Prostate gland (tissue), 2 donors: ENCODE data around the gene IL22RA1. TPM values are rescaled to one million over a fixed set of nuclear protein-coding genes. Genes with fewer than 3 reads are reported as not detected.

ENCODE experiments used
- DNase-seq: peaks from one replicate; pipeline ENCODE4 v3.0.0-alpha.2; 2019; ENCODE audit warnings: low spot score
- H3K27ac ChIP-seq, 2 donors: fragments of 200-600 bp; sonication (generic); 2 replicates each; pipeline ENCODE4 v1.5.1; 2017 to 2019
- H3K27me3 ChIP-seq: fragments of 200-600 bp; sonication (generic); replicated peaks from 2 replicates; pipeline ENCODE4 v1.5.1; 2019; ENCODE audit not compliant: insufficient read depth
- H3K36me3 ChIP-seq, 2 donors: fragments of 200-600 bp; sonication (generic); 1 replicate in 1 of 2; 2 replicates in 1 of 2; pipeline versions ENCODE4 v1.5.1 to v1.8.1; 2017 to 2019
- H3K4me1 ChIP-seq: fragments of 200-600 bp; sonication (generic); replicated peaks from 2 replicates; pipeline ENCODE4 v1.5.1; 2019
- H3K4me3 ChIP-seq, 2 donors: fragments of 200-600 bp; sonication (generic); 2 replicates each; pipeline ENCODE4 v1.5.1; 2017 to 2019
- H3K9me3 ChIP-seq: fragments of 200-600 bp; sonication (generic); 2 replicates; pipeline ENCODE4 v1.5.1; 2017
- CTCF ChIP-seq, 4 experiments: fragments of 200-600 bp in 2 of 4; fragments of 450-650 bp in 2 of 4; sonication (generic) in 2 of 4; IDR thresholded peaks; 1 replicate in 3 of 4; 2 replicates in 1 of 4; pipeline ENCODE4 v1.5.1; 2016 to 2019; ENCODE audit warnings: antibody characterized with exemption in 4 of 4, mild to moderate bottlenecking in 2 of 4, moderate library complexity in 2 of 4
- POLR2A ChIP-seq: fragments of 450-650 bp; IDR thresholded peaks from one replicate; pipeline ENCODE4 v1.6.1; 2016; ENCODE audit warnings: antibody characterized with exemption, mild to moderate bottlenecking
- POLR2AphosphoS5 ChIP-seq: sonication (generic); formaldehyde crosslinking; IDR thresholded peaks from one replicate; pipeline ENCODE4 v1.6.1; 2017; ENCODE audit warnings: antibody characterized with exemption
- WGBS: methylation state at CpG from one replicate; pipeline ENCODE4 v1.1.5; 2018; 5-methylcytosine and 5-hydroxymethylcytosine counted together
- intact Hi-C: fragments of 100-400 bp; cut with DNase I; formaldehyde crosslinking; loops from one replicate; pipeline ENCODE4 v1.14.2; 2022
- total RNA-seq, 2 donors: library from RNA; depleted of rRNA; stranded (reverse); fragments of >200 nt; gene quantifications; one replicate each; pipeline ENCODE4 v1.1.0, GENCODE V29; 2016

The IL22RA1 gene
- total RNA-seq, 2 donors from 2014 or later: 0.82 to 1.0 TPM

DNA sequence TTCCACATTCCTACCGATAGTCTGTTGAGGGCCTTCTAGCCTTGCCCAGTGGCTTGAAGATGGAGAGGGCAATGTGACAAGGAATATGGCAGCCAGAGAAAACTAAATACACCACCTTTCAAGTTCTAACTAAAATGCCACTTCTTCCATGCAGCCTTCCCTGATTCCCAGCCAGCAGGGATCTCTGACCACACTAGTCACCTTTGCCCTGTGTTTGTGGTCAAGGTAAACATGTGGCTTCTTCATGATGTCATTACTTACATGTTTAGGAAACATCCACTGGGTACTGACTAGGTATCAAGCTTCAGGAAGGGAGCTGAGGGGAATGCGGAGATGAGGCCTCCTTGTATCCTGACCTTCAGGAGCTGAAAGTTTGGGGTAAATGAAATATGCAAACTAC lies 22.6 kb upstream of the IL22RA1 start:
- no peak for DNase-seq
- TF ChIP-seq CTCF (IDR thresholded peaks at IDR 0.05): no peak
- no peak for TF ChIP-seq POLR2A
- no peak for TF ChIP-seq POLR2AphosphoS5
- Histone ChIP-seq H3K4me3 (no peak overlapping the region), H3K4me1 (no peaks in the 10 kb centered on the region), H3K27me3 (no peaks in the 10 kb centered on the region), H3K9me3 (no peaks in the 10 kb centered on the region), H3K36me3 (no peaks in the 10 kb centered on the region), H3K27ac (no peak overlapping the region)
- 100% methylated on average over 2 of the region's 2 CpGs for WGBS
- intact Hi-C loops: no loop called here

GRCh38 chr1:24164004-24164403 lies 21.1 kb upstream of the IL22RA1 start:
- intact Hi-C loops: no loop called here
- Histone ChIP-seq H3K4me3 (no peak overlapping the region), H3K9me3 (no peaks in the 10 kb centered on the region), H3K36me3 (no peaks in the 10 kb centered on the region), H3K27ac (no peak overlapping the region), H3K4me1 (no peaks in the 10 kb centered on the region), H3K27me3 (no peaks in the 10 kb centered on the region)
- TF ChIP-seq POLR2AphosphoS5 (no peak), POLR2A (no peak), CTCF (IDR thresholded peaks at IDR 0.05) (no peak)
- WGBS: 97% methylated on average over 3 of the region's 3 CpGs
- DNase-seq: no peak

- no peaks in the 10 kb centered on the region for H3K4me1 ChIP-seq
- DNase-seq: no peak
- H3K4me3 ChIP-seq: no peak overlapping the region
- no peak overlapping the region for H3K27ac ChIP-seq
- no peaks in the 10 kb centered on the region for H3K27me3 ChIP-seq
- TF ChIP-seq POLR2AphosphoS5 (no peak), CTCF (IDR thresholded peaks at IDR 0.05) (no peak), POLR2A (no peak)
- H3K9me3 ChIP-seq: no peaks in the 10 kb centered on the region
- 82% methylated on average over 5 of the region's 5 CpGs for WGBS
- intact Hi-C loops: no loop called here
- no peaks in the 10 kb centered on the region for H3K36me3 ChIP-seq
Measured at GRCh38 chr1:24162201-24162600, 19.3 kb upstream of the IL22RA1 start.

DNA sequence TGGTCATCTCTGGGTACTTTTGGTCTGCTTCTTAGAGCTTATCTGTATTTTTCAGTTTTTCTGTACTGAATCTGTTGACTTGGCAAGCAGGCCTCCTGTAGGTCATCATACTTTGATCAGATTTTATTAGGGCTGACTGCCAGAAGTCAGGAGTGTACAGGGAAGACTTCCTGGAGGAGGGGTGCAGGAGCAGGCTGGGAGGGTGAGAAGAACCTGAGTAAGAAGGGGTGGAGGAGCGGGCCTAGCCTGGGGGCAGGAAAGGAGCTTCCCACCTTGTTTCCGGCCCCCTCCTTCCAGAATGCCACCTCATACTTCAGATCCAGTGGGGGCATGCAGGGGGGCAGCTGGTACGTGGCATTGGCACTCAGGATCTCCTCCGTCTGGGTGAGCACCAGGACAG lies 18.3 kb upstream of the IL22RA1 start:
- no peaks in the 10 kb centered on the region for H3K9me3 ChIP-seq
- no peak overlapping the region for H3K4me3 ChIP-seq
- intact Hi-C loops: no loop called here
- DNase-seq: no peak
- no peaks in the 10 kb centered on the region for H3K36me3 ChIP-seq
- H3K27me3 ChIP-seq: no peaks in the 10 kb centered on the region
- no peaks in the 10 kb centered on the region for H3K4me1 ChIP-seq
- WGBS: 70% methylated on average over 4 of the region's 4 CpGs
- no peak for TF ChIP-seq POLR2AphosphoS5
- no peak for TF ChIP-seq CTCF (IDR thresholded peaks at IDR 0.05)
- no peak for TF ChIP-seq POLR2A
- H3K27ac ChIP-seq: no peak overlapping the region

GRCh38 chr1:24159366-24159765 lies 16.4 kb upstream of the IL22RA1 start:
- H3K4me1 ChIP-seq: no peaks in the 10 kb centered on the region
- H3K27ac ChIP-seq: no peak overlapping the region
- intact Hi-C loops: no loop called here
- no peaks in the 10 kb centered on the region for H3K9me3 ChIP-seq
- no peak for DNase-seq
- H3K36me3 ChIP-seq: no peaks in the 10 kb centered on the region
- TF ChIP-seq POLR2A (no peak), CTCF (IDR thresholded peaks at IDR 0.05) (no peak), POLR2AphosphoS5 (no peak)
- H3K4me3 ChIP-seq: no peak overlapping the region
- WGBS: 87% methylated on average over 5 of the region's 5 CpGs
- H3K27me3 ChIP-seq: no peaks in the 10 kb centered on the region
